ENCODE data around the gene RHBDD3. TPM values are rescaled to one million over a fixed set of nuclear protein-coding genes. Genes with fewer than 3 reads are reported as not detected.

The RHBDD3 gene
- total and polyA plus RNA-seq, 2 experiments from 2014 or later: 55.0 to 115 TPM

DNA sequence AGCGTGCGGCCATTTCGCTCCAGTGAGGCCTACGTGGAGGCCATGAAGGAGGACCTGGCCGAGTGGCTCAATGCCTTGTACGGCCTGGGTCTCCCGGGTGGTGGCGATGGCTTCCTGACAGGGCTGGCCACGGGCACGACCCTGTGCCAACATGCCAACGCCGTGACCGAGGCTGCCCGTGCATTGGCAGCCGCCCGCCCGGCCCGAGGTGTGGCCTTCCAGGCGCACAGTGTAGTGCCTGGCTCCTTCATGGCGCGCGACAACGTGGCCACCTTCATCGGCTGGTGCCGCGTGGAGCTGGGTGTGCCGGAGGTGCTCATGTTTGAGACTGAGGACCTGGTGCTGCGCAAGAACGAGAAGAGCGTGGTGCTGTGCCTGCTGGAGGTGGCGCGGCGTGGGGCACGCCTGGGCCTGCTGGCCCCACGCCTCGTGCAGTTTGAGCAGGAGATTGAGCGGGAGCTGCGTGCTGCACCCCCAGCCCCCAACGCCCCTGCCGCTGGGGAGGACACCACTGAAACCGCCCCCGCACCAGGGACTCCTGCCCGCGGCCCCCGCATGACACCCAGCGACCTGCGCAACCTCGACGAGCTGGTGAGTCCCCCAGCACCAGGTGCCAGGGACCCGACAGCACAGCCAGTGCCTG is 40.5 kb upstream of the RHBDD3 start:
- Mint-ChIP-seq H3K9me3 (peaks cover under 1% of the 10 kb centered on the region; the same call in 1 of the 3 replicates), H3K4me1 (peaks cover 33% of the 10 kb centered on the region), H3K27me3 (ENCODE audit: insufficient read depth, low read depth, poor library complexity) (peaks cover 19% of the 10 kb centered on the region), H3K36me3 (ENCODE audit: low read depth) (peaks cover 2% of the 10 kb centered on the region; the same call in 1 of the 3 replicates), H3K4me3 (no peak overlapping the region; the same call in 2 of the 3 replicates), H3K27ac (no peak overlapping the region)
- no peak overlapping the region for H3K4me2 ChIP-seq
- ATAC-seq (no peak), DNase-seq (ENCODE audit: low spot score) (no peak)
- no peaks in the 10 kb centered on the region for H3K36me3 ChIP-seq (ENCODE audit: insufficient read depth)
- peaks cover 20% of the 10 kb centered on the region for H3F3A ChIP-seq (replicated peaks; ENCODE audit: low read depth)
- no peaks in the 10 kb centered on the region for H3K9me2 ChIP-seq (ENCODE audit: insufficient read depth)
- no peak for TF ChIP-seq NANOG (IDR thresholded peaks at IDR 0.05; ENCODE audit: borderline replicate concordance)
- TF ChIP-seq, protein P1, sequence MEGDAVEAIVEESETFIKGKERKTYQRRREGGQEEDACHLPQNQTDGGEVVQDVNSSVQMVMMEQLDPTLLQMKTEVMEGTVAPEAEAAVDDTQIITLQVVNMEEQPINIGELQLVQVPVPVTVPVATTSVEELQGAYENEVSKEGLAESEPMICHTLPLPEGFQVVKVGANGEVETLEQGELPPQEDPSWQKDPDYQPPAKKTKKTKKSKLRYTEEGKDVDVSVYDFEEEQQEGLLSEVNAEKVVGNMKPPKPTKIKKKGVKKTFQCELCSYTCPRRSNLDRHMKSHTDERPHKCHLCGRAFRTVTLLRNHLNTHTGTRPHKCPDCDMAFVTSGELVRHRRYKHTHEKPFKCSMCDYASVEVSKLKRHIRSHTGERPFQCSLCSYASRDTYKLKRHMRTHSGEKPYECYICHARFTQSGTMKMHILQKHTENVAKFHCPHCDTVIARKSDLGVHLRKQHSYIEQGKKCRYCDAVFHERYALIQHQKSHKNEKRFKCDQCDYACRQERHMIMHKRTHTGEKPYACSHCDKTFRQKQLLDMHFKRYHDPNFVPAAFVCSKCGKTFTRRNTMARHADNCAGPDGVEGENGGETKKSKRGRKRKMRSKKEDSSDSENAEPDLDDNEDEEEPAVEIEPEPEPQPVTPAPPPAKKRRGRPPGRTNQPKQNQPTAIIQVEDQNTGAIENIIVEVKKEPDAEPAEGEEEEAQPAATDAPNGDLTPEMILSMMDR (conservative IDR thresholded peaks at IDR 0.05; ENCODE audit: low read depth in 2 of 2): no peak
- TF ChIP-seq, protein P2, sequence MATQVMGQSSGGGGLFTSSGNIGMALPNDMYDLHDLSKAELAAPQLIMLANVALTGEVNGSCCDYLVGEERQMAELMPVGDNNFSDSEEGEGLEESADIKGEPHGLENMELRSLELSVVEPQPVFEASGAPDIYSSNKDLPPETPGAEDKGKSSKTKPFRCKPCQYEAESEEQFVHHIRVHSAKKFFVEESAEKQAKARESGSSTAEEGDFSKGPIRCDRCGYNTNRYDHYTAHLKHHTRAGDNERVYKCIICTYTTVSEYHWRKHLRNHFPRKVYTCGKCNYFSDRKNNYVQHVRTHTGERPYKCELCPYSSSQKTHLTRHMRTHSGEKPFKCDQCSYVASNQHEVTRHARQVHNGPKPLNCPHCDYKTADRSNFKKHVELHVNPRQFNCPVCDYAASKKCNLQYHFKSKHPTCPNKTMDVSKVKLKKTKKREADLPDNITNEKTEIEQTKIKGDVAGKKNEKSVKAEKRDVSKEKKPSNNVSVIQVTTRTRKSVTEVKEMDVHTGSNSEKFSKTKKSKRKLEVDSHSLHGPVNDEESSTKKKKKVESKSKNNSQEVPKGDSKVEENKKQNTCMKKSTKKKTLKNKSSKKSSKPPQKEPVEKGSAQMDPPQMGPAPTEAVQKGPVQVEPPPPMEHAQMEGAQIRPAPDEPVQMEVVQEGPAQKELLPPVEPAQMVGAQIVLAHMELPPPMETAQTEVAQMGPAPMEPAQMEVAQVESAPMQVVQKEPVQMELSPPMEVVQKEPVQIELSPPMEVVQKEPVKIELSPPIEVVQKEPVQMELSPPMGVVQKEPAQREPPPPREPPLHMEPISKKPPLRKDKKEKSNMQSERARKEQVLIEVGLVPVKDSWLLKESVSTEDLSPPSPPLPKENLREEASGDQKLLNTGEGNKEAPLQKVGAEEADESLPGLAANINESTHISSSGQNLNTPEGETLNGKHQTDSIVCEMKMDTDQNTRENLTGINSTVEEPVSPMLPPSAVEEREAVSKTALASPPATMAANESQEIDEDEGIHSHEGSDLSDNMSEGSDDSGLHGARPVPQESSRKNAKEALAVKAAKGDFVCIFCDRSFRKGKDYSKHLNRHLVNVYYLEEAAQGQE (IDR thresholded peaks at IDR 0.05; ENCODE audit: unreplicated experiment): no peak
- TF ChIP-seq, protein P3, sequence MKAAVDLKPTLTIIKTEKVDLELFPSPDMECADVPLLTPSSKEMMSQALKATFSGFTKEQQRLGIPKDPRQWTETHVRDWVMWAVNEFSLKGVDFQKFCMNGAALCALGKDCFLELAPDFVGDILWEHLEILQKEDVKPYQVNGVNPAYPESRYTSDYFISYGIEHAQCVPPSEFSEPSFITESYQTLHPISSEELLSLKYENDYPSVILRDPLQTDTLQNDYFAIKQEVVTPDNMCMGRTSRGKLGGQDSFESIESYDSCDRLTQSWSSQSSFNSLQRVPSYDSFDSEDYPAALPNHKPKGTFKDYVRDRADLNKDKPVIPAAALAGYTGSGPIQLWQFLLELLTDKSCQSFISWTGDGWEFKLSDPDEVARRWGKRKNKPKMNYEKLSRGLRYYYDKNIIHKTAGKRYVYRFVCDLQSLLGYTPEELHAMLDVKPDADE (IDR thresholded peaks at IDR 0.05): no peak
- no peak for TF ChIP-seq CREB1 (CRISPR knock-in tag; IDR thresholded peaks at IDR 0.05; ENCODE audit: low read depth)
- TF ChIP-seq POLR2AphosphoS5 (IDR thresholded peaks at IDR 0.05; ENCODE audit: low read depth): no peak
- no peak for TF ChIP-seq EZH2 (IDR thresholded peaks at IDR 0.05; ENCODE audit: low read depth, unreplicated experiment)
- TF ChIP-seq EZH2phosphoT487 (IDR thresholded peaks at IDR 0.05; ENCODE audit: unreplicated experiment): no peak
- no peak for TF ChIP-seq ZNF114 (CRISPR knock-in tag; IDR thresholded peaks at IDR 0.05)
- TF ChIP-seq STAT1 (IDR thresholded peaks at IDR 0.05; ENCODE audit: unreplicated experiment): no peak
- H4K20me1 ChIP-seq (replicated peaks; ENCODE audit: insufficient read depth): no peaks in the 10 kb centered on the region
- no peaks in the 10 kb centered on the region for H3K79me2 ChIP-seq (replicated peaks; ENCODE audit: insufficient read depth)
- H3K4me3 ChIP-seq: no peak overlapping the region; the same call in 1 of the 2 replicates
- H3K27me3 ChIP-seq (ENCODE audit: insufficient read depth): peaks cover 7% of the 10 kb centered on the region
- no peak overlapping the region for H2AFZ ChIP-seq
- no peak overlapping the region for H3K27ac ChIP-seq (ENCODE audit: low read depth)
- peaks cover 10% of the 10 kb centered on the region; the same call in 1 of the 2 replicates for H3K4me1 ChIP-seq (ENCODE audit: insufficient read depth)
